HepG2 (cell line): ENCODE results near the gene MIOS. TPM values are rescaled to one million over a fixed set of nuclear protein-coding genes. Genes with fewer than 3 reads are reported as not detected.

Experiments used
- ATAC-seq: fragments of 200-7000 bp; cut with Tn5 transposase; 3 replicates; pipeline ENCODE4 v1.9.1; 2020; ENCODE audit warnings: mild to moderate bottlenecking, moderate library complexity
- BruUV-seq: library from RNA; stranded (reverse); fragments of 400-500 nt; replicated peaks from 2 replicates; lab custom pipeline; 2021; lab: Mats Ljungman, UMichigan
- CTCF ChIA-PET: fragments of 300-600 bp; formaldehyde crosslinking; extraction: SDS; loops from one replicate; lab custom pipeline; 2021; ENCODE audit warnings: low total read pairs, inconsistent platforms, low intra/inter-chr PET ratio; lab: Yijun Ruan, JAX
- POLR2A ChIA-PET: fragments of 350-600 bp; sonication (Branson Sonifier 250); formaldehyde crosslinking; loops from one replicate; lab custom pipeline; 2020; ENCODE audit warnings: antibody characterized with exemption, inconsistent platforms; lab: Yijun Ruan, JAX
- DNase-seq: peaks from one replicate; pipeline ENCODE4 v3.0.0-alpha.2; 2015; ENCODE audit warnings: low spot score
- FAIRE-seq: peaks from 3 replicates; lab custom pipeline; 2011; peaks lifted over from hg19 to GRCh38; lab: Jason Lieb, UNC
- H2AFZ ChIP-seq: one replicate; pipeline ENCODE4 v1.6.1; 2011; ENCODE audit warnings: low read length, inconsistent platforms
- H3K27ac ChIP-seq: fragments of 300-600 bp; 3 replicates; pipeline ENCODE4 v1.8.0; 2011; ENCODE audit warnings: mixed run types, mild to moderate bottlenecking, mixed read lengths, low read length, inconsistent platforms; ENCODE audit not compliant: insufficient read depth; ENCODE audit errors: extremely low read length
- H3K27me3 ChIP-seq, 2 experiments: fragments of 200-600 bp in 1 of 2; 2 replicates in 1 of 2; 3 replicates in 1 of 2; pipeline versions ENCODE4 v1.6.0 to v1.8.0; 2011; ENCODE audit warnings: low read length in 2 of 2, mild to moderate bottlenecking in 2 of 2, moderate library complexity in 2 of 2, inconsistent platforms in 1 of 2; ENCODE audit not compliant: insufficient read depth in 2 of 2, control insufficient read depth in 1 of 2
- H3K36me3 ChIP-seq, 2 experiments: fragments of 200-600 bp in 1 of 2; replicated peaks in 1 of 2; 2 replicates in 1 of 2; 3 replicates in 1 of 2; pipeline versions ENCODE4 v1.5.1 to v1.8.0; 2011; ENCODE audit warnings: low read length in 2 of 2, inconsistent platforms in 1 of 2; ENCODE audit not compliant: insufficient read depth in 2 of 2, control insufficient read depth in 1 of 2
- H3K4me1 ChIP-seq: 2 replicates; pipeline ENCODE4 v1.5.1; 2012; ENCODE audit warnings: low read length, inconsistent platforms; ENCODE audit not compliant: insufficient read depth
- H3K4me2 ChIP-seq: 2 replicates; pipeline ENCODE4 v1.6.0; 2011; ENCODE audit warnings: low read depth, low read length, inconsistent platforms
- H3K4me3 ChIP-seq, 3 experiments: fragments of 200-600 bp in 1 of 3; sonication (generic), shearing (Covaris generic) in 1 of 3; replicated peaks in 1 of 3; 2 replicates each; pipeline ENCODE4 v1.5.1; 2011 to 2016; ENCODE audit warnings: low read length in 3 of 3, inconsistent platforms in 2 of 3, low read depth in 2 of 3, mild to moderate bottlenecking in 2 of 3, control low read depth in 1 of 3, mixed read lengths in 1 of 3; ENCODE audit not compliant: insufficient read depth in 1 of 3
- H3K79me2 ChIP-seq: one replicate; pipeline ENCODE4 v1.6.1; 2011; ENCODE audit warnings: low read length, inconsistent platforms; ENCODE audit not compliant: insufficient read depth
- H3K9ac ChIP-seq: 2 replicates; pipeline ENCODE4 v1.6.0; 2011; ENCODE audit warnings: mild to moderate bottlenecking, low read depth, low read length, inconsistent platforms; ENCODE audit not compliant: insufficient read depth
- H3K9me3 ChIP-seq: 2 replicates; pipeline ENCODE4 v1.5.1; 2012; ENCODE audit warnings: mild to moderate bottlenecking, low read length
- H4K20me1 ChIP-seq: 2 replicates; pipeline ENCODE4 v1.6.0; 2011; ENCODE audit warnings: inconsistent platforms, mild to moderate bottlenecking, low read length, moderate library complexity; ENCODE audit not compliant: insufficient read depth
- KDM5B ChIP-seq: sonication (generic); formaldehyde crosslinking; IDR thresholded peaks from 2 replicates; pipeline ENCODE4 v1.4.0; 2020; ENCODE audit warnings: missing genetic modification reagents, mild to moderate bottlenecking, borderline replicate concordance
- NPAS2 ChIP-seq: sonication (generic); formaldehyde crosslinking; IDR thresholded peaks from 2 replicates; pipeline ENCODE4 v1.8.0; 2022; ENCODE audit warnings: mild to moderate bottlenecking, missing genetic modification reagents, borderline replicate concordance
- REXO4 ChIP-seq: sonication (generic); formaldehyde crosslinking; IDR thresholded peaks from 2 replicates; pipeline ENCODE4 v1.8.0; 2022; ENCODE audit warnings: missing genetic modification reagents, mild to moderate bottlenecking, borderline replicate concordance
- TARDBP ChIP-seq: sonication (generic); formaldehyde crosslinking; IDR thresholded peaks from 2 replicates; pipeline ENCODE4 v1.8.0; 2022; ENCODE audit warnings: mild to moderate bottlenecking, missing genetic modification reagents
- WGBS: methylation state at CpG from one replicate; pipeline ENCODE4 v1.1.6; 2017; ENCODE audit warnings: low lambda C conversion rate; 5-methylcytosine and 5-hydroxymethylcytosine counted together
- in situ Hi-C: cut with HindIII; loops from 2 replicates; pipeline ENCODE4 v1.10.0; 2017; ENCODE audit warnings: low pct_unique_long_range_greater_than_20kb; ENCODE audit not compliant: extremely low pct_ligation_motif_present
- intact Hi-C: fragments of 100-400 bp; cut with micrococcal nuclease; formaldehyde crosslinking; loops from one replicate; pipeline ENCODE4 v1.10.0; 2022; ENCODE audit not compliant: unreplicated experiment
- polyA plus RNA-seq, 8 experiments: library from polyadenylated mRNA; depleted of rRNA in 3 of 8; stranded (reverse) in 7 of 8; unstranded in 1 of 8; fragments of >200 nt; fragmentation: Illumina TruSeq in 4 of 8; extraction: Trizol in 4 of 8; gene quantifications; 2 replicates each; pipeline versions ENCODE4 v1.2.1 to v1.2.3, GENCODE V29; 2011 to 2016; ENCODE audit warnings: low read depth in 4 of 8, missing spikeins in 1 of 8, mixed read lengths in 1 of 8; ENCODE audit not compliant: insufficient read depth in 1 of 8
- total RNA-seq, 5 experiments: library from RNA; depleted of rRNA; stranded (reverse); fragments of >200 nt; fragmentation: Illumina TruSeq; extraction: Trizol; gene quantifications; 2 replicates each; pipeline ENCODE4 v1.2.3, GENCODE V29; 2016; ENCODE audit warnings: low read depth in 1 of 5
- TF ChIP-seq, protein P1 (sequence below): sonication (generic); formaldehyde crosslinking; IDR thresholded peaks from 2 replicates; pipeline ENCODE4 v1.4.0; 2020; ENCODE audit warnings: mild to moderate bottlenecking, missing genetic modification reagents, borderline replicate concordance

MIOS gene
- total and polyA plus RNA-seq, 2 of the 13 experiments (the other 11 are each of a cell fraction or from before 2014, with no cell fraction given), result 15.2 to 33.5 TPM

DNA sequence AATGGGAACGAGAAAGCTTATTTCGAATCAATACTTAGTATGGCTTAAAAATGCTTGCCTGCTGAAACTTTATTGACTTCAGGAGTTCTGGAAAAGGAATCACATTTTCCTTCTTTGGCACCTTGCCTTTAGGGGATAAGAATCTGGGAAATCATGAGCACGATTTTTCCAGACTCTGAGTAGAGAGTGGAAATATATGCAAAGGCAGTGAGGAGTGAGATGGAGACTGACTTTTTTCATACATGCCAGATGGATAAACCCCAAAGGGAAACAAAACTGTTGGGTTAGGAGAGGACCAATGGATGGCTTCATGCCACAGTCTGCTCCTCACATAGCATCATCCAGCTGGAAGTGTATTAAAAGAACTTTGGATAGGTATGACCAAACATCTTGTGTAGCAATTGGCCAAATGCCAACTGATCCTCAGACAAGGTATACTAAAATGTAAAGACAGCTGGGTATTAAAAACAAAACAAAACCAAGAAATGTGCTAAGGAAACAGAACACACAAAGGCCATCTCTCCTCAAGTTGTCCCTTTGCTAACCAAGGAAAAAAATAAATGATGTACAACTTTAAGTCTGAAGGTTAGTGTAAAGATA is 32.8 kb upstream of the MIOS start (continued):
- TF ChIP-seq, protein P1, sequence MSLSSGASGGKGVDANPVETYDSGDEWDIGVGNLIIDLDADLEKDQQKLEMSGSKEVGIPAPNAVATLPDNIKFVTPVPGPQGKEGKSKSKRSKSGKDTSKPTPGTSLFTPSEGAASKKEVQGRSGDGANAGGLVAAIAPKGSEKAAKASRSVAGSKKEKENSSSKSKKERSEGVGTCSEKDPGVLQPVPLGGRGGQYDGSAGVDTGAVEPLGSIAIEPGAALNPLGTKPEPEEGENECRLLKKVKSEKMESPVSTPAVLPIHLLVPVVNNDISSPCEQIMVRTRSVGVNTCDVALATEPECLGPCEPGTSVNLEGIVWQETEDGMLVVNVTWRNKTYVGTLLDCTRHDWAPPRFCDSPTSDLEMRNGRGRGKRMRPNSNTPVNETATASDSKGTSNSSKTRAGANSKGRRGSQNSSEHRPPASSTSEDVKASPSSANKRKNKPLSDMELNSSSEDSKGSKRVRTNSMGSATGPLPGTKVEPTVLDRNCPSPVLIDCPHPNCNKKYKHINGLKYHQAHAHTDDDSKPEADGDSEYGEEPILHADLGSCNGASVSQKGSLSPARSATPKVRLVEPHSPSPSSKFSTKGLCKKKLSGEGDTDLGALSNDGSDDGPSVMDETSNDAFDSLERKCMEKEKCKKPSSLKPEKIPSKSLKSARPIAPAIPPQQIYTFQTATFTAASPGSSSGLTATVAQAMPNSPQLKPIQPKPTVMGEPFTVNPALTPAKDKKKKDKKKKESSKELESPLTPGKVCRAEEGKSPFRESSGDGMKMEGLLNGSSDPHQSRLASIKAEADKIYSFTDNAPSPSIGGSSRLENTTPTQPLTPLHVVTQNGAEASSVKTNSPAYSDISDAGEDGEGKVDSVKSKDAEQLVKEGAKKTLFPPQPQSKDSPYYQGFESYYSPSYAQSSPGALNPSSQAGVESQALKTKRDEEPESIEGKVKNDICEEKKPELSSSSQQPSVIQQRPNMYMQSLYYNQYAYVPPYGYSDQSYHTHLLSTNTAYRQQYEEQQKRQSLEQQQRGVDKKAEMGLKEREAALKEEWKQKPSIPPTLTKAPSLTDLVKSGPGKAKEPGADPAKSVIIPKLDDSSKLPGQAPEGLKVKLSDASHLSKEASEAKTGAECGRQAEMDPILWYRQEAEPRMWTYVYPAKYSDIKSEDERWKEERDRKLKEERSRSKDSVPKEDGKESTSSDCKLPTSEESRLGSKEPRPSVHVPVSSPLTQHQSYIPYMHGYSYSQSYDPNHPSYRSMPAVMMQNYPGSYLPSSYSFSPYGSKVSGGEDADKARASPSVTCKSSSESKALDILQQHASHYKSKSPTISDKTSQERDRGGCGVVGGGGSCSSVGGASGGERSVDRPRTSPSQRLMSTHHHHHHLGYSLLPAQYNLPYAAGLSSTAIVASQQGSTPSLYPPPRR (CRISPR knock-in tag), result no peak
- TF ChIP-seq REXO4 (CRISPR knock-in tag), result no peak

DNA sequence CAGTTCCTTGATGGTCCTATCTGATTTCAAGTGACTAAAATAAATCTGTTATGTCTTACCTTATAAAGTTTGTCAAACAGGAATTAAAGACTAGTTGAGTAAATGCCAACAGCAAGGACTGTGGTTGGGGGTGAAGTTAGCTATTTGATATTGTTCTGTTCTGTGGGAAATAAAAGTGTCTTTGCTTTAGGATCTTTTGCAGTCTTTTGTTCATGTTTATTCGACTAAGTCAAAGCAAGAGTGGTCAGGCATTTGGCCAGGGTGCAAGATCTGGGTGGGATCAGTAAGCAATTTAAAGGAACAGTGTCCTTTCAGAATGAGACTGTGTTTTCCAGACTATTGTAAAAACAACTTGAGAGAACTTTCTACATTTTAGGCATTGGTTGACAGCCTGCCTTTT is 31.0 kb upstream of the MIOS start, which contains the start of gene COL28A1:
COL28A1 (minus strand) TSS at position 183 of the 400 bp plus-strand sequence. CDS start 2,998 bp downstream, outside the sequence.
- Histone ChIP-seq H3K4me1 (no peaks in the 10 kb centered on the region), H3K27ac (no peak within 1 kb of the TSS), H3K36me3 (no peaks in the 10 kb centered on the region), H3K9ac (no peak within 1 kb of the TSS), H3K4me3 (no peak within 1 kb of the TSS), H2AFZ (no peak within 1 kb of the TSS), H3K27me3 (no peaks in the 10 kb centered on the region), H3K4me2 (no peak within 1 kb of the TSS), H3K9me3 (no peaks in the 10 kb centered on the region), H3K79me2 (no peaks in the 10 kb centered on the region), H4K20me1 (no peaks in the 10 kb centered on the region)
- WGBS, result 10% methylated on average over 1 of the region's 1 CpG
- ATAC-seq, result no peak
- ChIA-PET CTCF (no interaction called here), POLR2A (no interaction called here)
- FAIRE-seq, result no peak
- BruUV-seq, result no TSS peak
- DNase-seq, result no peak
- in situ Hi-C loops (loop anchor here (5.0 kb wide), 1 partner anchor 108 kb away; no protein-coding TSS in a partner anchor), intact Hi-C loops (loop anchor here (10.0 kb wide), 1 partner anchor 431 kb away; no protein-coding TSS in a partner anchor)
- TF ChIP-seq TARDBP, result no peak
- no peak for TF ChIP-seq KDM5B
- no peak for TF ChIP-seq NPAS2 (CRISPR knock-in tag)
